Measurements from ENCODE around the gene ZNF319. TPM values are rescaled to one million over a fixed set of nuclear protein-coding genes. Genes with fewer than 3 reads are reported as not detected.
A peak's percentile ranks its signal among the peaks of the same experiment; 100 is the strongest.

Gene ZNF319
- polyA plus RNA-seq, 4 donors: 10.4 to 12.3 (median 11.4) TPM

- no peak for DNase-seq (ENCODE audit: low read depth in 4 of 4, low spot score in 3 of 4)
Measured at GRCh38 chr16:57958544-57958943, 41.9 kb downstream of the ZNF319 start.

GRCh38 chr16:57957673-57958392 is 42.6 kb downstream of the ZNF319 start:
- no peak for DNase-seq (ENCODE audit: low read depth in 4 of 4, low spot score in 3 of 4)

- DNase-seq (ENCODE audit: low read depth in 4 of 4, low spot score in 3 of 4): no peak
Measured at GRCh38 chr16:57956924-57957672, 43.4 kb downstream of the ZNF319 start.

- no peak for DNase-seq (ENCODE audit: low read depth in 4 of 4, low spot score in 3 of 4)
Measured at GRCh38 chr16:57956270-57956808, 44.1 kb downstream of the ZNF319 start.

- no peak for DNase-seq (ENCODE audit: low read depth in 4 of 4, low spot score in 3 of 4)
Measured at GRCh38 chr16:57955572-57956188, 44.8 kb downstream of the ZNF319 start.

- no peak for DNase-seq (ENCODE audit: low read depth in 4 of 4, low spot score in 3 of 4)
Measured at GRCh38 chr16:57953857-57954256, 46.6 kb downstream of the ZNF319 start.

GRCh38 chr16:57952909-57953308 is 47.6 kb downstream of the ZNF319 start:
- no peak for DNase-seq (ENCODE audit: low read depth in 4 of 4, low spot score in 3 of 4)

GRCh38 chr16:57951204-57951960 is 49.1 kb downstream of the ZNF319 start:
- DNase-seq (ENCODE audit: low read depth in 4 of 4, low spot score in 3 of 4): no peak

GRCh38 chr16:57950382-57950781 is 50.1 kb downstream of the ZNF319 start:
- no peak for DNase-seq (ENCODE audit: low read depth in 4 of 4, low spot score in 3 of 4)

- no peak for DNase-seq (ENCODE audit: low read depth in 4 of 4, low spot score in 3 of 4)
Measured at GRCh38 chr16:57949595-57950238, 50.8 kb downstream of the ZNF319 start.

GRCh38 chr16:57949013-57949412 is 51.5 kb downstream of the ZNF319 start:
- DNase-seq (ENCODE audit: low read depth in 4 of 4, low spot score in 3 of 4): no peak

- no peak for DNase-seq (ENCODE audit: low read depth in 4 of 4, low spot score in 3 of 4)
Measured at GRCh38 chr16:57948027-57948426, 52.4 kb downstream of the ZNF319 start.

GRCh38 chr16:57947261-57947660 is 53.2 kb downstream of the ZNF319 start:
- DNase-seq (ENCODE audit: low read depth in 4 of 4, low spot score in 3 of 4): no peak

- no peak for DNase-seq (ENCODE audit: low read depth in 4 of 4, low spot score in 3 of 4)
Measured at GRCh38 chr16:57946181-57946801, 54.2 kb downstream of the ZNF319 start.

- DNase-seq (ENCODE audit: low read depth in 4 of 4, low spot score in 3 of 4): no peak
Measured at GRCh38 chr16:57945740-57946138, 54.7 kb downstream of the ZNF319 start.

GRCh38 chr16:57944970-57945739 is 55.3 kb downstream of the ZNF319 start:
- DNase-seq (ENCODE audit: low read depth in 4 of 4, low spot score in 3 of 4): peak in 2 of 4 donors; percentile 17 to 33
